Measurements from ENCODE around the gene NFATC2. TPM values are rescaled to one million over a fixed set of nuclear protein-coding genes. Genes with fewer than 3 reads are reported as not detected.

Gene NFATC2
- polyA plus RNA-seq, 1 donor = 22.3 TPM

GRCh38 chr20:51497542-51498467 lies 44.7 kb downstream of the NFATC2 start:
- H3K27ac ChIP-seq (ENCODE audit: low read length) = no peak overlapping the region
- no peak for DNase-seq

DNA sequence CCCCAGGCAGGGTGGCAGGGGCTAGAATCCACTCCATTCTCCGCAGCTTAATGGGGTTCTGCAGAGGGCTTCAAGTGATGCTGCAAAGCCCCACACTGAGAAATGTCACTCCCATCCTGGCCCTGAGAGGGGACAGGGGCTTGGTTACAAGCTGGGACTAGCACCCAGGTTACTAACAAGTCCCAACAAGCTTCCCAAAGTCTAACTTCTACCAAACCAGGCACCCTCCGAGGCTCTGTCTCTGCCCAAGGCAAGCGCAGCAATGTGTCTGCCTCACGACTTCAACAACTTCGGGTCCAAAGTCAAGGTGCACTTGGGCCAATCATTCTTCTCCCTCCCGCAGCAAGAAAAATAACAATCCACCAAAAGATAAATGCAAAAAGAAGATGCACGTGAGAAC lies 45.6 kb downstream of the NFATC2 start:
- Histone ChIP-seq H3K9me3 (ENCODE audit: control insufficient read depth, low read depth, low read length) (no peaks in the 10 kb centered on the region), H3K36me3 (ENCODE audit: control insufficient read depth, insufficient read depth, low read length) (peaks cover 13% of the 10 kb centered on the region), H3K4me1 (ENCODE audit: control insufficient read depth, insufficient read depth, low read length) (peaks cover 15% of the 10 kb centered on the region), H3K4me3 (ENCODE audit: low read length) (no peak overlapping the region), H3K27ac (ENCODE audit: low read length) (no peak overlapping the region), H3K27me3 (ENCODE audit: control insufficient read depth, insufficient read depth, low read length) (no peaks in the 10 kb centered on the region)
- peak in 1 of 2 donors; percentile 49 for DNase-seq
- WGBS (ENCODE audit: insufficient coverage, low lambda C conversion rate) = 47% methylated on average over 2 of the region's 7 CpGs

More at GRCh38 chr20:51497542-51498467, 44.7 kb downstream of the NFATC2 start:
- no peaks in the 10 kb centered on the region for H3K27me3 ChIP-seq (ENCODE audit: control insufficient read depth, insufficient read depth, low read length)
- H3K4me3 ChIP-seq (ENCODE audit: low read length) = no peak overlapping the region
- no peaks in the 10 kb centered on the region for H3K9me3 ChIP-seq (ENCODE audit: control insufficient read depth, low read depth, low read length)
- H3K36me3 ChIP-seq (ENCODE audit: control insufficient read depth, insufficient read depth, low read length) = peaks cover 13% of the 10 kb centered on the region
- no CpG with 5 or more reads among the region's 21 CpGs for WGBS (ENCODE audit: insufficient coverage, low lambda C conversion rate)
- peaks cover 8% of the 10 kb centered on the region for H3K4me1 ChIP-seq (ENCODE audit: control insufficient read depth, insufficient read depth, low read length)

DNA sequence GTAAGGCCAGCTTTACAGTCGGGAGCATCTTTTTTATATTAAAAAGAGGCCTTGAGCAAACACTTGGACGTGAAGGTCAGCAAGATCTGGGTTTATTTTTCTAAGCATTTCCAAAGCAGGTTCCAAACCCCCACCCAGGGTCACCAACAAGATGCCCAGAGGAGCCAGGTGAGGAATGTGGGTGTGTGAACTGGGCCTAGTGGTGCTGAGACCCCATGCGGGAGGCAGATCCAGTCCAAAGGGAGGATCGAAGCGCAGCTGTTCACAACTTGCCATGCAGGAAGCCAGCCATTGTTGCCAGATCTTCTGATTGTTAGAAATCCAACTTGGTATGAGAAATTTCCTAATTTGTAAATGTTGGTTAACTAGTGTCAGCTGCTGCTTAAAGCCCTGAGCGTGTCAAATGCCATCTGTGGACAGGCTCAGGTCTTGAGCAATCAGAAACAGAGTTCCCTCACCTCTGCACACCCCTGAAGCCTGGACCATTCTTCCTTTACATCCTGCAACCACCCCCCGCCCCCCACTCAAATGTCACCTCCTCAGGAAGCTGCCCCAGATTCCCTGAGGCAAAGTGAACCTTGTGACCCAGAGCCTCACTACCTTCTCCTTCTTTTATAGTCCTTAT lies 46.5 kb downstream of the NFATC2 start:
- WGBS (ENCODE audit: insufficient coverage, low lambda C conversion rate) = 60% methylated on average over 1 of the region's 7 CpGs
- Histone ChIP-seq H3K27ac (ENCODE audit: low read length) (no peak overlapping the region), H3K4me1 (ENCODE audit: control insufficient read depth, insufficient read depth, low read length) (peaks cover 17% of the 10 kb centered on the region), H3K9me3 (ENCODE audit: control insufficient read depth, low read depth, low read length) (no peaks in the 10 kb centered on the region), H3K4me3 (ENCODE audit: low read length) (no peak overlapping the region), H3K27me3 (ENCODE audit: control insufficient read depth, insufficient read depth, low read length) (no peaks in the 10 kb centered on the region), H3K36me3 (ENCODE audit: control insufficient read depth, insufficient read depth, low read length) (peaks cover 9% of the 10 kb centered on the region)
- DNase-seq = no peak

DNA sequence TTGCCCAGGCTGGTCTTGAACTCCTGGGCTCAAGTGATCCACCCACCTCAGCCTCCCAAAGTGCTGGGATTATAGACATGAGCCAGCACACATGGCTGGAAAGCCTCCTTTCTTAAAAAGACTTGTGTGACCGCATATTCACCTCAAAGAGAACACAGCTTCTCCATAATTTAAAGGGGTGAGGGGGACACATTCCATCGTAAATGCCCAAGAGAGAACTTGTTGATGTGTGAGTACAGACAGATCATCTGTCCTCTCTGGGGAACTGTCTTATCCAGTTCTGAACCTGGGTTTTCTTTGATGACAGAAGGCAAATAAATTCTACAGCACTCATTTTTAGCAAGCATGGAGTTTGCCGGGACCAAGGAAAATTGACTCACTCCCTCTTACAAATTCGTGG lies 47.2 kb downstream of the NFATC2 start:
- Histone ChIP-seq H3K4me1 (ENCODE audit: control insufficient read depth, insufficient read depth, low read length) (peaks cover 17% of the 10 kb centered on the region), H3K4me3 (ENCODE audit: low read length) (no peak overlapping the region), H3K27me3 (ENCODE audit: control insufficient read depth, insufficient read depth, low read length) (no peaks in the 10 kb centered on the region), H3K9me3 (ENCODE audit: control insufficient read depth, low read depth, low read length) (no peaks in the 10 kb centered on the region), H3K27ac (ENCODE audit: low read length) (no peak overlapping the region), H3K36me3 (ENCODE audit: control insufficient read depth, insufficient read depth, low read length) (peaks cover 12% of the 10 kb centered on the region)
- DNase-seq = no peak
- no CpG with 5 or more reads among the region's 4 CpGs for WGBS (ENCODE audit: insufficient coverage, low lambda C conversion rate)

- H3K36me3 ChIP-seq (ENCODE audit: control insufficient read depth, insufficient read depth, low read length) = peaks cover 14% of the 10 kb centered on the region
- no peak overlapping the region for H3K4me3 ChIP-seq (ENCODE audit: low read length)
- no peaks in the 10 kb centered on the region for H3K27me3 ChIP-seq (ENCODE audit: control insufficient read depth, insufficient read depth, low read length)
- no peak for DNase-seq
- peaks cover 17% of the 10 kb centered on the region for H3K4me1 ChIP-seq (ENCODE audit: control insufficient read depth, insufficient read depth, low read length)
- WGBS (ENCODE audit: insufficient coverage, low lambda C conversion rate) = 100% methylated on average over 4 of the region's 16 CpGs
- H3K27ac ChIP-seq (ENCODE audit: low read length) = no peak overlapping the region
- H3K9me3 ChIP-seq (ENCODE audit: control insufficient read depth, low read depth, low read length) = no peaks in the 10 kb centered on the region
Measured at GRCh38 chr20:51494241-51495110, 48.0 kb downstream of the NFATC2 start.

DNA sequence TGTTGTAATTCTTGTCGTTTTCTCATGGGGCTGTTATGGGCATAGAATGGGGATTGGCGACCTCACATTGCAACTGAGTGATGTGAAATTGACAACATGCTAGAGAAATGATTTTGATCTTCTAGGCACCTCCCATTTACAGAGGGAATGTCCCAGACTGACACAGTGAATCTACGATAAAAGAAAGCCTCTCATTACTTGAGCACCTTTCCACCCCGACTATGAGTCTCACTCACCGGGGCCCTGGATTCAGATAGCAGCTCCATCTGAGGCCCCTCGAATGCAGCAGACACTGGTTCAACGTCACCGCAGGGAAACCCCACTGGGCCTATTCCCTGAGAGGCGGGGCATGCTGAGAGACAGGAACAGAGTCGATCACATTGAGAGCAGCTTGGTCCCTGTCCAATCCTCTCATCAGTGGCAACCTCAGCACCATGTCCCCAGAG lies 49.1 kb downstream of the NFATC2 start:
- H3K9me3 ChIP-seq (ENCODE audit: control insufficient read depth, low read depth, low read length) = no peaks in the 10 kb centered on the region
- no peak overlapping the region for H3K4me3 ChIP-seq (ENCODE audit: low read length)
- peaks cover 17% of the 10 kb centered on the region for H3K4me1 ChIP-seq (ENCODE audit: control insufficient read depth, insufficient read depth, low read length)
- no peaks in the 10 kb centered on the region for H3K27me3 ChIP-seq (ENCODE audit: control insufficient read depth, insufficient read depth, low read length)
- H3K36me3 ChIP-seq (ENCODE audit: control insufficient read depth, insufficient read depth, low read length) = peaks cover 8% of the 10 kb centered on the region
- no peak for DNase-seq
- no CpG with 5 or more reads among the region's 10 CpGs for WGBS (ENCODE audit: insufficient coverage, low lambda C conversion rate)
- H3K27ac ChIP-seq (ENCODE audit: low read length) = no peak overlapping the region

- H3K4me3 ChIP-seq (ENCODE audit: low read length) = no peak overlapping the region
Measured at GRCh38 chr20:51492167-51493092, 50.1 kb downstream of the NFATC2 start.

GRCh38 chr20:51491393-51491792 lies 51.1 kb downstream of the NFATC2 start:
- Histone ChIP-seq H3K4me1 (ENCODE audit: control insufficient read depth, insufficient read depth, low read length) (peaks cover 12% of the 10 kb centered on the region), H3K27me3 (ENCODE audit: control insufficient read depth, insufficient read depth, low read length) (no peaks in the 10 kb centered on the region), H3K36me3 (ENCODE audit: control insufficient read depth, insufficient read depth, low read length) (peaks cover 14% of the 10 kb centered on the region), H3K27ac (ENCODE audit: low read length) (no peak overlapping the region), H3K4me3 (ENCODE audit: low read length) (no peak overlapping the region), H3K9me3 (ENCODE audit: control insufficient read depth, low read depth, low read length) (no peaks in the 10 kb centered on the region)
- WGBS (ENCODE audit: insufficient coverage, low lambda C conversion rate) = no CpG with 5 or more reads among the region's 11 CpGs
- DNase-seq = no peak

More at GRCh38 chr20:51492167-51493092, 50.1 kb downstream of the NFATC2 start:
- no CpG with 5 or more reads among the region's 47 CpGs for WGBS (ENCODE audit: insufficient coverage, low lambda C conversion rate)
- Histone ChIP-seq H3K27me3 (ENCODE audit: control insufficient read depth, insufficient read depth, low read length) (no peaks in the 10 kb centered on the region), H3K36me3 (ENCODE audit: control insufficient read depth, insufficient read depth, low read length) (peaks cover 10% of the 10 kb centered on the region), H3K27ac (ENCODE audit: low read length) (no peak overlapping the region), H3K9me3 (ENCODE audit: control insufficient read depth, low read depth, low read length) (no peaks in the 10 kb centered on the region), H3K4me1 (ENCODE audit: control insufficient read depth, insufficient read depth, low read length) (peaks cover 17% of the 10 kb centered on the region)
- DNase-seq = peak; percentile 61 to 82

GRCh38 chr20:51490635-51491034 lies 51.9 kb downstream of the NFATC2 start:
- no peak for DNase-seq
- Histone ChIP-seq H3K4me1 (ENCODE audit: control insufficient read depth, insufficient read depth, low read length) (peaks cover 12% of the 10 kb centered on the region), H3K36me3 (ENCODE audit: control insufficient read depth, insufficient read depth, low read length) (peaks cover 16% of the 10 kb centered on the region), H3K4me3 (ENCODE audit: low read length) (no peak overlapping the region), H3K27ac (ENCODE audit: low read length) (no peak overlapping the region), H3K27me3 (ENCODE audit: control insufficient read depth, insufficient read depth, low read length) (no peaks in the 10 kb centered on the region), H3K9me3 (ENCODE audit: control insufficient read depth, low read depth, low read length) (no peaks in the 10 kb centered on the region)
- no CpG with 5 or more reads among the region's 2 CpGs for WGBS (ENCODE audit: insufficient coverage, low lambda C conversion rate)

Data from large intestine (tissue), 3 donors.